Fibroblast of skin of left quadriceps (primary cell): ENCODE measurements around the gene TLDC2.

Source experiments
- DNase-seq, 2 experiments: peaks; one replicate each; pipeline ENCODE4 v3.0.0-alpha.2; 2013; ENCODE audit warnings: low read depth in 2 of 2

TLDC2 gene

GRCh38 chr20:36849333-36850065, 26.4 kb upstream of the TLDC2 start:
- no peak for DNase-seq

- DNase-seq = no peak
These were observed 25.2 kb upstream of the TLDC2 start for GRCh38 chr20:36850759-36851158.

GRCh38 chr20:36851490-36851889, 24.4 kb upstream of the TLDC2 start:
- DNase-seq = no peak

GRCh38 chr20:36852187-36852586, 23.8 kb upstream of the TLDC2 start:
- DNase-seq = no peak

- DNase-seq = no peak
These were observed 21.3 kb upstream of the TLDC2 start for GRCh38 chr20:36854348-36855240.

GRCh38 chr20:36855241-36855657, 20.7 kb upstream of the TLDC2 start:
- DNase-seq = no peak

GRCh38 chr20:36856195-36856594, 19.7 kb upstream of the TLDC2 start:
- no peak for DNase-seq

GRCh38 chr20:36856691-36857635, 19.0 kb upstream of the TLDC2 start:
- DNase-seq = no peak

GRCh38 chr20:36859282-36859555, 16.7 kb upstream of the TLDC2 start:
- DNase-seq = no peak

- DNase-seq = no peak
These were observed 16.1 kb upstream of the TLDC2 start for GRCh38 chr20:36859700-36860330.

GRCh38 chr20:36860339-36860738, 15.6 kb upstream of the TLDC2 start:
- DNase-seq = no peak

GRCh38 chr20:36860811-36861624, 14.9 kb upstream of the TLDC2 start:
- DNase-seq = no peak

GRCh38 chr20:36861625-36861874, 14.4 kb upstream of the TLDC2 start:
- no peak for DNase-seq

GRCh38 chr20:36861875-36862801, 13.8 kb upstream of the TLDC2 start:
- DNase-seq = peak; percentile 41 to 48

- DNase-seq = no peak
These were observed 12.9 kb upstream of the TLDC2 start for GRCh38 chr20:36862857-36863668.

GRCh38 chr20:36865076-36865860, 10.7 kb upstream of the TLDC2 start:
- no peak for DNase-seq

GRCh38 chr20:36865861-36866149, 10.1 kb upstream of the TLDC2 start:
- no peak for DNase-seq

- no peak for DNase-seq
These were observed 9.8 kb upstream of the TLDC2 start for GRCh38 chr20:36866164-36866563.
